Right ventricle myocardium inferior (tissue), 1 donor: Measurements from ENCODE around the gene CACNA1I. TPM values are rescaled to one million over a fixed set of nuclear protein-coding genes. Genes with fewer than 3 reads are reported as not detected.

Experiments used
- ATAC-seq: fragments of 200-7000 bp; cut with Tn5 transposase; one replicate; pipeline ENCODE4 v1.9.1; 2020; ENCODE audit warnings: mild to moderate bottlenecking, moderate library complexity
- DNase-seq: peaks from one replicate; pipeline ENCODE4 v3.0.0; 2021; ENCODE audit errors: missing footprints
- intact Hi-C: fragments of 100-400 bp; cut with DNase I; formaldehyde crosslinking; loops from one replicate; pipeline ENCODE4 v1.11.0; 2022
- total RNA-seq: library from RNA; stranded (reverse); fragmentation: NEBNext Ultra II Directional; extraction: Animal tissue kit (Norgen Biotek cat#: 25700); gene quantifications from one replicate; pipeline ENCODE4 v1.2.1, GENCODE V29; 2021
- donor health status: DM: no; HTN: yes; CAD: no; lungs with severe emphysema.

CACNA1I gene
- total RNA-seq, 1 donor from 2014 or later, result not detected

- no peak for ATAC-seq
Measured at GRCh38 chr22:39677967-39678366, 107.4 kb downstream of the CACNA1I start.

GRCh38 chr22:39678862-39679490 is 108.4 kb downstream of the CACNA1I start:
- DNase-seq, result peak; percentile 64
- intact Hi-C loops, result no loop called here
- ATAC-seq, result no peak

More at GRCh38 chr22:39677967-39678366, 107.4 kb downstream of the CACNA1I start:
- intact Hi-C loops, result no loop called here
- peak; percentile 26 for DNase-seq

- ATAC-seq (no peak), DNase-seq (peak; percentile 56)
- intact Hi-C loops, result no loop called here
Measured at GRCh38 chr22:39679652-39680051, 109.1 kb downstream of the CACNA1I start.

- intact Hi-C loops, result no loop called here
- ATAC-seq, result no peak
- peak; percentile 64 for DNase-seq
Measured at GRCh38 chr22:39680486-39680885, 109.9 kb downstream of the CACNA1I start.

- ATAC-seq (no peak), DNase-seq (peak; percentile 64)
- intact Hi-C loops, result no loop called here
Measured at GRCh38 chr22:39681038-39681861, 110.7 kb downstream of the CACNA1I start.

DNA sequence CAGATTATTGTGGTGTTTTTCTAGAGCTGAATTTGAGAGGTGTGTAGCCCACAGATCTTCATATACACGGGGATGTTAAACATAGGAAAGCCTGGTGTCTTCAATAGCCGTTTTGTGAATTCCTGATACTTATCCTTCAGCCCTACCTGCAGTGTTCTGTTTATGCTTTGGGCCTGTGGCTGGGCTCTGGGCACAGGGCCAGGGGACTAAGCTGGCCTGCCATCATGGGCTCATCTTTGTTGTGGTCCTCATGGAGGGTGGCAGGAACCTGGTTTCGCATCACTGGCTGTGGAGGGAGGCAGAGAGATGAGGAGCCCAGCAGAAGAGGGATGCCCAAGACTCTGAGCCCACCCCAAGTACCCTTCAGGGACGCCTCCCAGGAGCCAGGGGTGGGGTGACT is 112.4 kb downstream of the CACNA1I start:
- ATAC-seq, result no peak
- intact Hi-C loops, result no loop called here
- peak; percentile 8 for DNase-seq

- DNase-seq (peak; percentile 56), ATAC-seq (no peak)
- intact Hi-C loops, result no loop called here
Measured at GRCh38 chr22:39683639-39684038, 113.1 kb downstream of the CACNA1I start.

- intact Hi-C loops, result no loop called here
Measured at GRCh38 chr22:39684702-39685281, 114.2 kb downstream of the CACNA1I start.

DNA sequence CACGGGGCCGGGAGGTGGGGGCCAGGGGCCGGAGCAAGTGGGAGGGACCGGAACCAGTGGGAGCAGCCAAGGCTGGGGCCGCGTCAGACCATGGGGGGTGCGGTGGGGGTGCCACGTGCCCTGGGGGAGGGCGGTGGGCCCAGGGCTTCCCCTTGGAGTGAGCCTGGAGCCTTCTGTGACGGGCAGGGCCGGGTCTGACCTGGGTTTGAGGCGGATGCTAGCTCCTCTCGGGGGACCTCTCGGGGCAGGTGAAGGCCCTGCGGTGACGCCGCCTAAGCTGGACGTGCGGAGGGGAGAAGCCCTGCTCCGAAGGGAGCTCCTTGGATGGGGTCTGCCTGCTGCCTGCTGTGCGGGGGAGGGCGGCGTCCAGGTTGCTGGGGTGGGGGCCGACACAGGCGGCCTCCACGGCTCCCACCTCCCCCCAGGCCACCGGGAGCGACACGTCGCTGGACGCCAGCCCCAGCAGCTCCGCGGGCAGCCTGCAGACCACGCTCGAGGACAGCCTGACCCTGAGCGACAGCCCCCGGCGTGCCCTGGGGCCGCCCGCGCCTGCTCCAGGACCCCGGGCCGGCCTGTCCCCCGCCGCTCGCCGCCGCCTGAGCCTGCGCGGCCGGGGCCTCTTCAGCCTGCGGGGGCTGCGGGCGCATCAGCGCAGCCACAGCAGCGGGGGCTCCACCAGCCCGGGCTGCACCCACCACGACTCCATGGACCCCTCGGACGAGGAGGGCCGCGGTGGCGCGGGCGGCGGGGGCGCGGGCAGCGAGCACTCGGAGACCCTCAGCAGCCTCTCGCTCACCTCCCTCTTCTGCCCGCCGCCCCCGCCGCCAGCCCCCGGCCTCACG is 115.0 kb downstream of the CACNA1I start:
- ATAC-seq, result no peak
- intact Hi-C loops, result no loop called here
- peak; percentile 57 for DNase-seq

More at GRCh38 chr22:39684702-39685281, 114.2 kb downstream of the CACNA1I start:
- DNase-seq (peak; percentile 33), ATAC-seq (no peak)

- DNase-seq (peak; percentile 37), ATAC-seq (no peak)
- intact Hi-C loops, result no loop called here
Measured at GRCh38 chr22:39686178-39686620, 115.6 kb downstream of the CACNA1I start.

- ATAC-seq, result no peak
- peak; percentile 11 for DNase-seq
Measured at GRCh38 chr22:39686776-39687525, 116.4 kb downstream of the CACNA1I start.

DNA sequence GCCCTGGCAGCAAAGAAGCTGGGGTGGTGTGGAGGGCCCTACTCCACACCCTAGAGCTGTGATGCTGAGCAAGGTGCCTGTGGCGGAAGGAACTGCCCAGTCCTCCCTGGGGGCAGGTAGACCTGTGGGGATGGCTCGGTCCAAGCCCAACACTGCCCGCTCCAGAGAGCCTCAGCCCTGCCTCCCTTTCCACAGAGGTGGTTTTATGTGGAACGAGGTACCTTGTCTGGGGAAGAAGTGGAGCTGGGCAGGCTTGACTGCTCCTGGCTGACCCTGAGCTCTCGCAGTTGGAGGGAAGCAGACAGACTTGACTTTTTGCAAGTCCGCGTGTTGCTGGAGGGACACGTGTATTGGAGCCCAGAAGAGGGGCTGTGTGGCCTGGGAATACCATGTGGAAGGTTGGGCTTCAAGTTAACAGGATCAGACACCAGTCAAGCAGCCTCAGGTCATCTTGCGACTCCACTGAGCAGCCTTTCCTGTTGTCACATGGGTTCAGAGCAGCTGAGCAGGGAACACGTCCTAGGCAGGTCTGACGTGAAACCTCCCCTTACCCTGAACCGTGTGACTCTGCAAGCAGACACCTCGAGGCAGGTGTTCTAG is 117.7 kb downstream of the CACNA1I start:
- ATAC-seq, result no peak
- DNase-seq, result peak; percentile 52
- intact Hi-C loops, result no loop called here

More at GRCh38 chr22:39686776-39687525, 116.4 kb downstream of the CACNA1I start:
- intact Hi-C loops, result no loop called here

GRCh38 chr22:39689421-39689820 is 118.9 kb downstream of the CACNA1I start:
- DNase-seq (peak; percentile 40), ATAC-seq (no peak)
- intact Hi-C loops, result no loop called here

GRCh38 chr22:39690881-39691605 is 120.5 kb downstream of the CACNA1I start:
- intact Hi-C loops, result no loop called here
- no peak for ATAC-seq
- DNase-seq, result peak; percentile 68

GRCh38 chr22:39693943-39694500 is 123.5 kb downstream of the CACNA1I start:
- DNase-seq, result peak; percentile 56
- ATAC-seq, result no peak
- intact Hi-C loops, result no loop called here

- intact Hi-C loops, result loop anchor here (5.0 kb wide), 1 partner anchor 79 kb away; no protein-coding TSS in a partner anchor
- ATAC-seq (no peak), DNase-seq (peak; percentile 20)
Measured at GRCh38 chr22:39697790-39698430, 127.4 kb downstream of the CACNA1I start.
